Measurements from ENCODE around the gene WWOX.

GRCh38 chr16:78365366-78365765, 265.9 kb downstream of the WWOX start:
- no peak for TF ChIP-seq POLR2A (IDR thresholded peaks at IDR 0.05)
- TF ChIP-seq, protein P1, sequence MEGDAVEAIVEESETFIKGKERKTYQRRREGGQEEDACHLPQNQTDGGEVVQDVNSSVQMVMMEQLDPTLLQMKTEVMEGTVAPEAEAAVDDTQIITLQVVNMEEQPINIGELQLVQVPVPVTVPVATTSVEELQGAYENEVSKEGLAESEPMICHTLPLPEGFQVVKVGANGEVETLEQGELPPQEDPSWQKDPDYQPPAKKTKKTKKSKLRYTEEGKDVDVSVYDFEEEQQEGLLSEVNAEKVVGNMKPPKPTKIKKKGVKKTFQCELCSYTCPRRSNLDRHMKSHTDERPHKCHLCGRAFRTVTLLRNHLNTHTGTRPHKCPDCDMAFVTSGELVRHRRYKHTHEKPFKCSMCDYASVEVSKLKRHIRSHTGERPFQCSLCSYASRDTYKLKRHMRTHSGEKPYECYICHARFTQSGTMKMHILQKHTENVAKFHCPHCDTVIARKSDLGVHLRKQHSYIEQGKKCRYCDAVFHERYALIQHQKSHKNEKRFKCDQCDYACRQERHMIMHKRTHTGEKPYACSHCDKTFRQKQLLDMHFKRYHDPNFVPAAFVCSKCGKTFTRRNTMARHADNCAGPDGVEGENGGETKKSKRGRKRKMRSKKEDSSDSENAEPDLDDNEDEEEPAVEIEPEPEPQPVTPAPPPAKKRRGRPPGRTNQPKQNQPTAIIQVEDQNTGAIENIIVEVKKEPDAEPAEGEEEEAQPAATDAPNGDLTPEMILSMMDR (IDR thresholded peaks at IDR 0.05), result no peak

Measured in thyroid gland (tissue), 4 donors.